Measurements from ENCODE around the gene RPS5. TPM values are rescaled to one million over a fixed set of nuclear protein-coding genes. Genes with fewer than 3 reads are reported as not detected.

The RPS5 gene
- total RNA-seq, 2 donors from 2014 or later: 747 to 789 TPM

Other genes starting within 250 kb of the RPS5 start
- 10 to 100 TPM in 1 of 2 donors, 1 to 10 TPM in 1; 6.8 to 10.6 TPM for gene ZNF329, start 236.5 kb upstream of the RPS5 start, total RNA-seq
- gene ZNF274, start 204.2 kb upstream of the RPS5 start, total RNA-seq: 10 to 100 TPM; 26.4 to 32.6 TPM
- 10 to 100 TPM; 23.8 to 25.6 TPM for gene ZNF544, start 158.4 kb upstream of the RPS5 start, total RNA-seq
- gene ZNF8, start 108.3 kb upstream of the RPS5 start, total RNA-seq: 10 to 100 TPM; 11.4 to 12.0 TPM
- gene ERVK3-1, start 81.9 kb upstream of the RPS5 start, total RNA-seq: 10 to 100 TPM; 37.4 to 87.9 TPM
- gene ZSCAN22, start 60.3 kb upstream of the RPS5 start, total RNA-seq: 1 to 10 TPM; 1.1 to 4.2 TPM
- 10 to 100 TPM in 1 of 2 donors, 1 to 10 TPM in 1; 1.9 to 10.0 TPM for gene A1BG, start 33.8 kb upstream of the RPS5 start, total RNA-seq
- 1 to 10 TPM in 1 of 2 donors, not detected in 1; 2.3 TPM for gene ZNF497, start 24.5 kb upstream of the RPS5 start, total RNA-seq
- 1 to 10 TPM; 1.6 to 3.9 TPM for gene ZNF837, start 6.2 kb upstream of the RPS5 start, total RNA-seq
- gene RNF225, start 8.4 kb downstream of the RPS5 start, total RNA-seq: not detected
- gene ZNF584, start 21.4 kb downstream of the RPS5 start, total RNA-seq: 10 to 100 TPM; 18.7 to 31.5 TPM
- gene ZNF132, start 52.9 kb downstream of the RPS5 start, total RNA-seq: 10 to 100 TPM in 1 of 2 donors, 1 to 10 TPM in 1; 3.1 to 10.2 TPM
- 10 to 100 TPM in 1 of 2 donors, 1 to 10 TPM in 1; 6.0 to 12.0 TPM for gene ZNF324B, start 64.4 kb downstream of the RPS5 start, total RNA-seq
- gene ZNF324, start 79.8 kb downstream of the RPS5 start, total RNA-seq: 10 to 100 TPM; 19.8 to 31.7 TPM
- 10 to 100 TPM; 17.8 to 23.7 TPM for gene ZNF446, start 89.1 kb downstream of the RPS5 start, total RNA-seq
- 1 to 10 TPM; 7.1 to 8.5 TPM for gene SLC27A5, start 124.7 kb downstream of the RPS5 start, total RNA-seq
- 10 to 100 TPM; 10.4 to 10.9 TPM for gene ZBTB45, start 132.5 kb downstream of the RPS5 start, total RNA-seq
- gene TRIM28, start 156.8 kb downstream of the RPS5 start, total RNA-seq: 100 to 1,000 TPM; 192 to 204 TPM
- 10 to 100 TPM; 90.3 to 98.8 TPM for gene CHMP2A, start 167.8 kb downstream of the RPS5 start, total RNA-seq
- gene UBE2M, start 171.3 kb downstream of the RPS5 start, total RNA-seq: 10 to 100 TPM; 17.1 to 18.9 TPM
- gene MZF1, start 186.1 kb downstream of the RPS5 start, total RNA-seq: 10 to 100 TPM; 44.9 to 46.8 TPM

All from thoracic aorta (tissue), 2 donors.